ENCODE measurements around the gene AP1S3. TPM values are rescaled to one million over a fixed set of nuclear protein-coding genes. Genes with fewer than 3 reads are reported as not detected.

AP1S3 gene
- polyA plus RNA-seq, 1 experiment, result 1.9 TPM

GRCh38 chr2:223805008-223805407, 32.4 kb downstream of the AP1S3 start:
- ChIA-PET POLR2A (no interaction called here), CTCF (no interaction called here)
- no peak overlapping the region for H3K4me3 ChIP-seq (ENCODE audit: low read depth, low read length)
- H3K36me3 ChIP-seq (ENCODE audit: control insufficient read depth, insufficient read depth, low read length), result no peaks in the 10 kb centered on the region
- H3K27me3 ChIP-seq (ENCODE audit: control insufficient read depth, insufficient read depth, low read length), result no peaks in the 10 kb centered on the region
- DNase-seq (ENCODE audit: low read depth), result no peak
- no peak for TF ChIP-seq CTCF (IDR thresholded peaks at IDR 0.05; ENCODE audit: insufficient read depth, low read depth, low read length)

DNA sequence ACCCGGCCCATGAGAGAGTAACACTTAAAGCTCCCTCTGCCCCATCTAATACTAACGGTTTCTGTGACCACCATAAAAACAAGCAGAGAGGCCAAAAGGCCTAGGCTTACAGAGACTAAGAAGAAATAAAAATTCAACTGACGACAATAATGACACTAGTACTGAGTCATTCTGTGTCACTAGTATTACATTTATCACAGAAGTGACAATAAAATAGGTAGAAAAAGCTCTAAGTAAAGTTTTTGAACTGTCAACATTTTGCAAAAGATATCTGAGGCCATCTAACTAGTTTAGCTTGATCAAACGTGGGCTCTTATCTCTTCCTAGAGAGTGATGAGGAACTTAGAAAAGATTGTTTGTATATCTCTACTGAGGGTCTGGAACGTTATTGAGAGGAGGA, 35.6 kb downstream of the AP1S3 start:
- no peaks in the 10 kb centered on the region for H3K36me3 ChIP-seq (ENCODE audit: control insufficient read depth, insufficient read depth, low read length)
- H3K27me3 ChIP-seq (ENCODE audit: control insufficient read depth, insufficient read depth, low read length), result no peaks in the 10 kb centered on the region
- POLR2A ChIA-PET, result no interaction called here
- DNase-seq (ENCODE audit: low read depth), result no peak
- H3K4me3 ChIP-seq (ENCODE audit: low read depth, low read length), result no peak overlapping the region
- TF ChIP-seq CTCF (IDR thresholded peaks at IDR 0.05; ENCODE audit: insufficient read depth, low read depth, low read length), result no peak
- CTCF ChIA-PET, result interaction anchor here (1.9 kb wide), 1 partner anchor 830 kb away, joined by 6 read pairs; no protein-coding TSS in a partner anchor

GRCh38 chr2:223800908-223801307, 36.5 kb downstream of the AP1S3 start:
- ChIA-PET POLR2A (no interaction called here), CTCF (interaction anchor here (1.8 to 2.0 kb wide), 3 partner anchors 12 to 829 kb away, joined by 6 to 7 read pairs (median 6); no protein-coding TSS in a partner anchor)
- Histone ChIP-seq H3K36me3 (ENCODE audit: control insufficient read depth, insufficient read depth, low read length) (no peaks in the 10 kb centered on the region), H3K4me3 (ENCODE audit: low read depth, low read length) (no peak overlapping the region), H3K27me3 (ENCODE audit: control insufficient read depth, insufficient read depth, low read length) (no peaks in the 10 kb centered on the region)
- no peak for TF ChIP-seq CTCF (IDR thresholded peaks at IDR 0.05; ENCODE audit: insufficient read depth, low read depth, low read length)
- no peak for DNase-seq (ENCODE audit: low read depth)

DNA sequence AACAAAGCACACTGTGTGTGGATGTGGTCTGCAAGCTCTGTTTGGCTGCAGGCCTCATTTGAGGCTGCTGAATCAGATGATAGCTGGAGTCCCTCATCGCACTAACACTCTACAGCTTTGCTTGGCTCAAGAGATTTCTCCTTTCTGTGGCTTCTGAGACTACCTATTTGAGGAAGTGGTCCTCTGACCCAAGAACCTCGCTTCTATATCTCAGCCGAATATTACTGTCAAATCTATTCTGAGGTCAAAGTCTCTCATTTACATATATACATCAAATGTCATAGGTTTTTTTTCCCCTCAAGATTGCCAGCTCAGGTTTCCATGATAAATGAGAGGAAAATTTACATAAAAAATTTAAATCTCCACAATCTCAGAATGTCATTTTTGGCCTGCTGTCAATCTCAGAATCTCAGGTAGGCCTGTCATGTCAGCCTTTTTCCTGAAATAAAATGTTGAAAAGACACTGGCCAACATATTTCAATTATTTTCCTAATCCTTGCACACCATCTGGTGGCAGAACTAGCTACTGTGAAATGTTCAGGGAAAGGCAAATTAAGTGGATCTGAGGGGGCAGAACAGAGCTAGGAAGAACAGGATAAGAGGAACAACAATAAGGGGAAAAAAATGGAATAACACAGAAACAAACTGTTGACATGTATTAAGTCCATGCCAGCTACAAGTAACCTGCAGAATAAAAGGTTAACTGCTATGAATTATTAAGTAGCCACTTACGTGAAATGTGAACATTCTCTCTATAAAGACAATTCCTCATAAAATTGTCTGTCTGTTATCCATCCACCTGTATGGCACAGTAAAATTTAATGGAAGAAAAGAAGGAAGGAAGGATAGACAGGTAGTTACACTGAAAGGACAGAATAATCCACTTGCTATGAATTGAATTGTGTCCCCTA, 39.3 kb downstream of the AP1S3 start:
- no peak for DNase-seq (ENCODE audit: low read depth)
- peak; percentile 61 for TF ChIP-seq CTCF (IDR thresholded peaks at IDR 0.05; ENCODE audit: insufficient read depth, low read depth, low read length)
- Histone ChIP-seq H3K36me3 (ENCODE audit: control insufficient read depth, insufficient read depth, low read length) (no peaks in the 10 kb centered on the region), H3K27me3 (ENCODE audit: control insufficient read depth, insufficient read depth, low read length) (no peaks in the 10 kb centered on the region), H3K4me3 (ENCODE audit: low read depth, low read length) (no peak overlapping the region)
- ChIA-PET CTCF (interaction anchor here (0.6 to 3.5 kb wide), 42 partner anchors 9 to 1107 kb away, joined by 3 to 24 read pairs (median 3); no protein-coding TSS in a partner anchor), POLR2A (interaction anchor here (0.6 kb wide), 1 partner anchor 110 kb away, joined by 3 read pairs; no protein-coding TSS in a partner anchor)

DNA sequence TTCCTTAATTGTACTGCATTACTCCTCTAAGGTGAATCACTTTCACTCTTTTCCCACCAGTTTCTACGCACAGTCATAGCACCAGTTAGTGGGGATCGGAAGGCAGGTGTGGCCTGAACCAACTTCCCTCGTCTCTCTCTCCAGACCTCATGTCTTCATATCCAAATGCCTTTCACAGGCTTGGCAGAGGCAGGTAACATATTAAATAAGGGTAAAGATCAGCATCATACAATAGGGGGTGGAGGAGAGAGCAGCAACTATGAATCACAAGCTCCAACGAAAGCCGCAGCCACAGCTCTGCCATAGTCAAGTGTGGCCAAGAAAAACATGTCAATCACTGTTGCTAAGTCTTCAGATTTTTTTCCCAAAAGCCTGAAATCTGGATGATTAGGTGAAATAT, 40.3 kb downstream of the AP1S3 start:
- H3K27me3 ChIP-seq (ENCODE audit: control insufficient read depth, insufficient read depth, low read length), result no peaks in the 10 kb centered on the region
- DNase-seq (ENCODE audit: low read depth), result no peak
- no peak overlapping the region for H3K4me3 ChIP-seq (ENCODE audit: low read depth, low read length)
- CTCF ChIA-PET, result interaction anchor here (1.0 to 3.5 kb wide), 22 partner anchors 8 to 884 kb away, joined by 3 to 24 read pairs (median 5); no protein-coding TSS in a partner anchor
- no peak for TF ChIP-seq CTCF (IDR thresholded peaks at IDR 0.05; ENCODE audit: insufficient read depth, low read depth, low read length)
- POLR2A ChIA-PET, result no interaction called here
- no peaks in the 10 kb centered on the region for H3K36me3 ChIP-seq (ENCODE audit: control insufficient read depth, insufficient read depth, low read length)

Data from BJ (cell line).